KMS-11 (cell line): ENCODE results near the gene PPP1R12B.

Experiments
- H2AFZ ChIP-seq: fragments of 200-600 bp; sonication (generic); 2 replicates; pipeline ENCODE4 v1.6.1; 2016; ENCODE audit warnings: antibody characterized with exemption, mixed run types, low read depth
- H3K27ac ChIP-seq: fragments of 200-600 bp; sonication (generic); 2 replicates; pipeline ENCODE4 v1.6.1; 2016; ENCODE audit warnings: mild to moderate bottlenecking, mixed run types
- H3K27me3 ChIP-seq: fragments of 200-600 bp; sonication (generic); 2 replicates; pipeline ENCODE4 v1.6.1; 2017; ENCODE audit warnings: mild to moderate bottlenecking, low read depth, mixed run types, moderate library complexity; ENCODE audit not compliant: insufficient read depth
- H3K36me3 ChIP-seq: fragments of 200-600 bp; sonication (generic); 2 replicates; pipeline ENCODE4 v1.6.1; 2017; ENCODE audit warnings: mild to moderate bottlenecking, mixed run types; ENCODE audit not compliant: insufficient read depth
- H3K4me1 ChIP-seq: fragments of 200-600 bp; sonication (generic); 2 replicates; pipeline ENCODE4 v1.6.1; 2016; ENCODE audit warnings: mild to moderate bottlenecking, low read depth, mixed run types; ENCODE audit not compliant: poor library complexity, severe bottlenecking
- H3K4me2 ChIP-seq: fragments of 200-600 bp; sonication (generic); 2 replicates; pipeline ENCODE4 v1.7.0; 2016; ENCODE audit warnings: mild to moderate bottlenecking, mixed run types
- H3K4me3 ChIP-seq: fragments of 200-600 bp; sonication (generic); IDR thresholded peaks from 2 replicates; pipeline ENCODE4 v1.6.1; 2017; ENCODE audit warnings: low read depth, low read length, mixed read lengths; ENCODE audit not compliant: insufficient read depth
- H3K79me2 ChIP-seq: fragments of 200-600 bp; sonication (generic); 2 replicates; pipeline ENCODE4 v1.6.1; 2016; ENCODE audit warnings: low read depth, mixed run types; ENCODE audit not compliant: insufficient read depth
- H3K9ac ChIP-seq: fragments of 200-600 bp; sonication (generic); 2 replicates; pipeline ENCODE4 v1.6.1; 2016; ENCODE audit warnings: mild to moderate bottlenecking, mixed run types
- H4K20me1 ChIP-seq: fragments of 200-600 bp; sonication (generic); 2 replicates; pipeline ENCODE4 v1.6.1; 2016; ENCODE audit warnings: mild to moderate bottlenecking, mixed run types; ENCODE audit not compliant: insufficient read depth
- CTCF ChIP-seq: fragments of 200-600 bp; sonication (generic); conservative IDR thresholded peaks from 2 replicates; pipeline ENCODE4 v1.6.1; 2017; ENCODE audit warnings: low read depth, mild to moderate bottlenecking, antibody characterized with exemption, low read length, moderate library complexity, mixed read lengths

Gene PPP1R12B

GRCh38 chr1:202577381-202577780 is 228.9 kb downstream of the PPP1R12B start:
- H3K4me2 ChIP-seq: no peak overlapping the region
- no peak overlapping the region for H2AFZ ChIP-seq
- H3K79me2 ChIP-seq: no peaks in the 10 kb centered on the region
- TF ChIP-seq CTCF: no peak
- no peaks in the 10 kb centered on the region for H3K4me1 ChIP-seq
- no peaks in the 10 kb centered on the region for H4K20me1 ChIP-seq
- no peak overlapping the region for H3K4me3 ChIP-seq
- no peak overlapping the region for H3K27ac ChIP-seq
- no peaks in the 10 kb centered on the region for H3K36me3 ChIP-seq
- H3K27me3 ChIP-seq: no peaks in the 10 kb centered on the region
- H3K9ac ChIP-seq: no peak overlapping the region

- no peak overlapping the region for H3K9ac ChIP-seq
- no peaks in the 10 kb centered on the region for H3K79me2 ChIP-seq
- no peaks in the 10 kb centered on the region for H3K36me3 ChIP-seq
- no peak overlapping the region for H3K27ac ChIP-seq
- no peaks in the 10 kb centered on the region for H4K20me1 ChIP-seq
- H3K4me3 ChIP-seq: no peak overlapping the region
- H3K4me2 ChIP-seq: no peak overlapping the region
- no peak for TF ChIP-seq CTCF
- H3K4me1 ChIP-seq: no peaks in the 10 kb centered on the region
- H3K27me3 ChIP-seq: no peaks in the 10 kb centered on the region
- H2AFZ ChIP-seq: no peak overlapping the region
Measured at GRCh38 chr1:202578001-202578504, 229.6 kb downstream of the PPP1R12B start.

GRCh38 chr1:202578565-202578964 is 230.1 kb downstream of the PPP1R12B start:
- Histone ChIP-seq H3K9ac (no peak overlapping the region), H3K27me3 (no peaks in the 10 kb centered on the region), H3K36me3 (no peaks in the 10 kb centered on the region), H3K4me1 (no peaks in the 10 kb centered on the region), H2AFZ (no peak overlapping the region), H4K20me1 (no peaks in the 10 kb centered on the region), H3K4me2 (no peak overlapping the region), H3K79me2 (no peaks in the 10 kb centered on the region), H3K27ac (no peak overlapping the region), H3K4me3 (no peak overlapping the region)
- TF ChIP-seq CTCF: no peak

- H3K4me2 ChIP-seq: no peak overlapping the region
- no peaks in the 10 kb centered on the region for H3K4me1 ChIP-seq
- H3K27ac ChIP-seq: no peak overlapping the region
- no peak for TF ChIP-seq CTCF
- no peaks in the 10 kb centered on the region for H3K27me3 ChIP-seq
- H2AFZ ChIP-seq: no peak overlapping the region
- H3K4me3 ChIP-seq: no peak overlapping the region
- no peaks in the 10 kb centered on the region for H4K20me1 ChIP-seq
- H3K79me2 ChIP-seq: no peaks in the 10 kb centered on the region
- H3K36me3 ChIP-seq: no peaks in the 10 kb centered on the region
- no peak overlapping the region for H3K9ac ChIP-seq
Measured at GRCh38 chr1:202579806-202580205, 231.3 kb downstream of the PPP1R12B start.
